RCC 7860 (cell line): ENCODE measurements around the gene TJP2.

Experiments used
- DNase-seq: peaks from one replicate; pipeline ENCODE4 v3.0.0-alpha.2; 2015; ENCODE audit warnings: low spot score
- FAIRE-seq: peaks from 2 replicates; lab custom pipeline; 2012; peaks lifted over from hg19 to GRCh38; lab: Jason Lieb, UNC

Gene TJP2

GRCh38 chr9:69221036-69221435 is 47.0 kb downstream of the TJP2 start:
- no peak for FAIRE-seq
- DNase-seq: no peak

- no peak for FAIRE-seq
- no peak for DNase-seq
Observed at GRCh38 chr9:69222970-69223369, 48.9 kb downstream of the TJP2 start.

GRCh38 chr9:69223605-69224004 is 49.5 kb downstream of the TJP2 start:
- DNase-seq (peak; percentile 51), FAIRE-seq (peak; percentile 63)

- FAIRE-seq (no peak), DNase-seq (no peak)
Observed at GRCh38 chr9:69229367-69229766, 55.3 kb downstream of the TJP2 start.

- no peak for FAIRE-seq
Observed at GRCh38 chr9:69232135-69232534, 58.1 kb downstream of the TJP2 start.

GRCh38 chr9:69234683-69235082 is 60.6 kb downstream of the TJP2 start:
- no peak for FAIRE-seq
- no peak for DNase-seq

More at GRCh38 chr9:69232135-69232534, 58.1 kb downstream of the TJP2 start:
- DNase-seq: no peak

GRCh38 chr9:69236188-69236587 is 62.1 kb downstream of the TJP2 start:
- DNase-seq: no peak
- no peak for FAIRE-seq

- no peak for FAIRE-seq
- no peak for DNase-seq
Observed at GRCh38 chr9:69237702-69238295, 63.7 kb downstream of the TJP2 start.

GRCh38 chr9:69243116-69243515 is 69.0 kb downstream of the TJP2 start:
- FAIRE-seq (no peak), DNase-seq (no peak)

- DNase-seq (no peak), FAIRE-seq (no peak)
Observed at GRCh38 chr9:69246629-69247028, 72.6 kb downstream of the TJP2 start.

GRCh38 chr9:69248005-69248404 is 73.9 kb downstream of the TJP2 start:
- FAIRE-seq (no peak), DNase-seq (no peak)

GRCh38 chr9:69249337-69249736 is 75.3 kb downstream of the TJP2 start:
- no peak for DNase-seq
- FAIRE-seq: no peak

- FAIRE-seq (no peak), DNase-seq (no peak)
Observed at GRCh38 chr9:69250681-69251080, 76.6 kb downstream of the TJP2 start.

GRCh38 chr9:69252436-69252835 is 78.4 kb downstream of the TJP2 start:
- FAIRE-seq: no peak

GRCh38 chr9:69253057-69253456 is 79.0 kb downstream of the TJP2 start:
- DNase-seq (no peak), FAIRE-seq (no peak)

More at GRCh38 chr9:69252436-69252835, 78.4 kb downstream of the TJP2 start:
- DNase-seq: no peak

GRCh38 chr9:69254223-69254622 is 80.1 kb downstream of the TJP2 start:
- FAIRE-seq (no peak), DNase-seq (no peak)

GRCh38 chr9:69255591-69255990 is 81.5 kb downstream of the TJP2 start:
- FAIRE-seq (no peak), DNase-seq (no peak)

- no peak for FAIRE-seq
- DNase-seq: no peak
Observed at GRCh38 chr9:69258551-69258950, 84.5 kb downstream of the TJP2 start.

- DNase-seq (no peak), FAIRE-seq (no peak)
Observed at GRCh38 chr9:69260161-69260560, 86.1 kb downstream of the TJP2 start.

- DNase-seq (no peak), FAIRE-seq (no peak)
Observed at GRCh38 chr9:69261636-69262035, 87.6 kb downstream of the TJP2 start.

GRCh38 chr9:69264526-69264925 is 90.4 kb downstream of the TJP2 start:
- FAIRE-seq: no peak

GRCh38 chr9:69265891-69266290 is 91.8 kb downstream of the TJP2 start:
- DNase-seq: no peak

More at GRCh38 chr9:69264526-69264925, 90.4 kb downstream of the TJP2 start:
- DNase-seq: no peak

GRCh38 chr9:69272212-69272611 is 98.1 kb downstream of the TJP2 start:
- FAIRE-seq (no peak), DNase-seq (no peak)

More at GRCh38 chr9:69265891-69266290, 91.8 kb downstream of the TJP2 start:
- FAIRE-seq: no peak
